Adrenal gland (tissue), 5 donors: ENCODE measurements around the gene SLC2A6.

Source experiments
- CTCF ChIP-seq, 6 experiments: fragments of 450-650 bp in 4 of 6; fragments of 200-600 bp in 2 of 6; sonication (generic) in 1 of 6; IDR thresholded peaks; 1 replicate in 5 of 6; 2 replicates in 1 of 6; pipeline versions ENCODE4 v1.5.1 to v1.8.0; 2016 to 2021; ENCODE audit warnings: antibody characterized with exemption in 6 of 6, mild to moderate bottlenecking in 2 of 6, moderate library complexity in 1 of 6
- POLR2A ChIP-seq, 2 donors: fragments of 450-650 bp; IDR thresholded peaks; one replicate each; pipeline ENCODE4 v1.6.1; 2017; ENCODE audit warnings: antibody characterized with exemption in 2 of 2, mild to moderate bottlenecking in 2 of 2, moderate library complexity in 1 of 2
- donor health status: DM: no; HTN: no; CAD: no.

GRCh38 chr9:133513214-133514100 is 34.6 kb upstream of the SLC2A6 start:
- TF ChIP-seq CTCF (IDR thresholded peaks at IDR 0.05) = no peak
- TF ChIP-seq POLR2A (IDR thresholded peaks at IDR 0.05) = no peak
